Measurements from ENCODE around the gene PTPN14.

Gene PTPN14

GRCh38 chr1:214422137-214422671 lies 129.2 kb downstream of the PTPN14 start:
- peak; percentile 90 for DNase-seq

DNA sequence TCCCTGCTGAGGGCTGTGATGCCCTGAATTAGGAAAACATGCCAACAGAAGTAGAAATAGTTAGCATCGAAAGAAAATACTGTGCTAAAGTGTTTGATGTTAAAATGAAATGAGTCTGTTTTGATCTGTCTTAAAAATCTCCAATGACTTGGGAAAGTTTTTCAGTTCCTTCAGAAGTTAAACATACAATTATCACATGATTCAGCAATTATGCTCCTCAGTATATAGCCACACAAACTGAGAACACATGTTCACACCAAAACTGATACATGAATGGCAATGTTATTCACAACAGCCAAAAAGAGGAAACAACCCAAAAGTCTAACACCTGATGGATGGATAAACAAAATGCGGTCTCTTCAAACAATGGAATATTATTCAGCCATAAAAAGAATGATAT lies 130.6 kb downstream of the PTPN14 start:
- no peak for DNase-seq

- DNase-seq: no peak
Measured at GRCh38 chr1:214420341-214420740, 131.1 kb downstream of the PTPN14 start.

- DNase-seq: no peak
Measured at GRCh38 chr1:214419650-214420049, 131.8 kb downstream of the PTPN14 start.

GRCh38 chr1:214418391-214418790 lies 133.0 kb downstream of the PTPN14 start:
- no peak for DNase-seq

- DNase-seq: no peak
Measured at GRCh38 chr1:214417545-214418210, 133.7 kb downstream of the PTPN14 start.

DNA sequence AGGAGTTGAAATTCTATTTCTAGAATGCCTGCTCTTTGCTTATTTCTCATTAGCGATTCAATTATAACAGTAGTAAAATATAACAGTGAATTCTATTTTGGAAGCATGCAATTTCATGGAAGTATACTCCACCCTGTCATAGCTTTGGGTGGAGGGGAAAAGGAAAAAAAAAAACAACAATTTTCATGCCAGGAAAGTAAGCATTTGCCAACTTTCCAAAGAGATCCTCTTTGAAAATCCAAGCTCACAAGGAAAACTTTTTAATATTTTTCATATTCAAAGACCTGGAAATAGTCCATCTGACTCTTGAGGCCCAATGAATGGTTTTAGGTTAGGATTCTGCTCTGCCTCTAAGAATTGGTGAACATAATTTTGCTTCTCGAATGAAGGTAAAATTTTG lies 134.5 kb downstream of the PTPN14 start:
- DNase-seq: no peak

- DNase-seq: peak; percentile 82
Measured at GRCh38 chr1:214416417-214416816, 135.0 kb downstream of the PTPN14 start.

GRCh38 chr1:214415131-214415530 lies 136.3 kb downstream of the PTPN14 start:
- no peak for DNase-seq

- DNase-seq: no peak
Measured at GRCh38 chr1:214414691-214415090, 136.7 kb downstream of the PTPN14 start.

GRCh38 chr1:214413315-214413714 lies 138.1 kb downstream of the PTPN14 start:
- no peak for DNase-seq

DNA sequence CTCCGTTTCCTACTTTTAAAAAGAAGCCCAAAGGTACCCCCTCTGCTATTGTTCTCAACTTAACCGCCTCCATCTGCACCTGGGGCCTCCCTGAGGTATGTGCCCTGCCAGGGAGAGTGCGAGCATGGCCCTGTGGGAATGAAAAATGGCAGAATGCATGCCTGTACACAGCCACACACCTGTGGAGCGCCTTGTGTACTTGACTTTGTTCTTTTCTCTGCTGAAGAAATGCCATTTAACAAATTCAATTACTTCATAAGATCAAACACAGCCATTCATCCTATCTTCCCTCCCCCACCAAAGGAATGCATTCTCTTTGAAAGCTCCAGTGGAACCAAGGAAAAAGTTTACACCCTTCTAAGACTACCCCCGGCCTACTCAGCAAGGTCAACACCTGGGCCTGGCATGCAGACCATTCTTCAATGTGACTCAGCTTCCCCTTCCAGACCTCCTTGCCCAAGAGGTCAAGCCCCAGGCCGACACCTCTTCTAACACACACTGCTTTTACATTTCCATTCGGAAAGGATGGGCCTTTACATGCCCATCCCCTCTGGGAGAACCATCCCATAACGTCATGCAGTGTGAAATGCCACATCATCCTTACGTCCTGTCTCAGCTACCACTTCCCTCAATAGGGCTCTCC lies 146.7 kb downstream of the PTPN14 start:
- peak; percentile 45 for DNase-seq

- DNase-seq: peak; percentile 87
Measured at GRCh38 chr1:214404154-214404553, 147.2 kb downstream of the PTPN14 start.

- no peak for DNase-seq
Measured at GRCh38 chr1:214403431-214403830, 148.0 kb downstream of the PTPN14 start.

GRCh38 chr1:214402613-214403083 lies 148.8 kb downstream of the PTPN14 start:
- no peak for DNase-seq

- peak; percentile 68 for DNase-seq
Measured at GRCh38 chr1:214401666-214402065, 149.7 kb downstream of the PTPN14 start.

DNA sequence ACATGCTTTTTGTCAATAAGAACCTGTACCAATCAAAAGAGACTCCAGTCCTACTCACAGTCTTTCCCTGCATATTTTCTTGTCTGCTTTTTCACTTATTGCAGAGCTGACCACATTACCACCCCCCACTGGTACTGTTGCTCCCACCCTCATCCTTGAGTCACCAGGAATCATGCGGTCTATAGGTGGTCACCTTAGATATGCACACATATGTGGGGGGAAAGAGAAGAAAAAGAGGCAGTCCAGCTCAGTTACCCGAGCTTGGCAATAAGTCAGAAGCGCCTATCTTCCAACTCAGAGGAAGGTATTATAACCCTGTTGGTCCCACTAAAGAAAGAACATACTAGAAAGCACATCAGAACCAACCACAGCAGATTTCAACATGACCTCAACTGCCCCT lies 151.3 kb downstream of the PTPN14 start:
- peak; percentile 69 for DNase-seq

- no peak for DNase-seq
Measured at GRCh38 chr1:214398490-214398889, 152.9 kb downstream of the PTPN14 start.

GRCh38 chr1:214397497-214397896 lies 153.9 kb downstream of the PTPN14 start:
- no peak for DNase-seq

DNA sequence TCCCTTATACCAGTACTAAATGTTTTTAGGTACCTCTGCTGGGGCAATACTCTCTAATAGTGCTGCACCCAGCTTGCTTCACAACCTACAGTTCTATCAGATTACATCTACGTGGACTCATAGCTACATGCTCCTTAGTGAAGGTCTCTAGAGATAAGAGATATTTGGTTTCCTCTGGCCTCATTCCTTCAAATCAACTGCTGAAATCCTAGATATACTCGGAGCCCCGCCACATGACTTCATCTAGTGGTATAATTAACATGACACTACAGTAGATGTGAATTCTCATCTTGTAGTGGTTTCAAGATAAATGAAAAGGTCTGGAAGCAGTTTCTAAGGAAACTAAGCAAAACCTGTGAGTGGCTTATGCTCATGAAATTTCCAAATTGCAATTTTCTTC lies 155.1 kb downstream of the PTPN14 start:
- peak; percentile 50 for DNase-seq

DNA sequence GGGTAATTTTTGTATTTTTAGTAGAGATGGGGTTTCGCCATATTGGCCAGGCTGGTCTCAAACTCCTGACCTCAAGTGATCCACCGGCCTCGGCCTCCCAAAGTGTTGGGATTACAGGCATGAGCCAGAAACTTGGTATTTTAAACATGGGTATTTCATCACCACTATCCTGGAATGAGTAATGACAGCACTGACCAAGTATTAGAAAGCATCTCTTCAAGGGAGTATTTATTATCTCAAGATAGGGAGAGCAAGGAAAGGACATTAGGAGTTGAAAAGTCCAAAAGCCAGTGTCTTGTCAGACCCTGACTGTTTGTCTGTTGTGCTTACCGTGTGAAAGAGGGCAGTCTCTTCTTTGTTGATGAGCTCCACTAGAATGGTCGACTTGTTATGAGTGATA lies 156.8 kb downstream of the PTPN14 start:
- DNase-seq: peak; percentile 81

DNA sequence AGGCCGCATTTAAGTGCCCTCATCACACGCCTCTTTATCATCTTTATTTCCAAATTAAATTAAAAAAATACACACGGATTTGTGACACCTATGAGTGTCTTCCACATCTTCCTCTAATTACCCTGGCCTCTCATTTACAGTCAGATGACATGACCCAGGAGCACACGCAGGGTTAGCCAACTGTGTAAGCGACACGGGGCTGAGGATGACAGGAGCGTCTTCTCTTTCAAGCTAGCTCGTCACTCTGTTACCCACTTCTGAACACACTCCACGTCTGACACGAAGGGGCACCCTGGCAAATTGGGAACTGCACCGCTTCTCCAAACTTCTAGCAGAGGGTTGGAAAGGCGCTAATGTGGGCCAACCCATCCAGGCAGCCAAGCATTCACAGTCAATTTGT lies 158.3 kb downstream of the PTPN14 start:
- DNase-seq: no peak

GRCh38 chr1:214391873-214392645 lies 159.3 kb downstream of the PTPN14 start:
- DNase-seq: peak; percentile 59

GRCh38 chr1:214389734-214390133 lies 161.7 kb downstream of the PTPN14 start:
- DNase-seq: no peak
